Nephron progenitor cell (in vitro differentiated cells): ENCODE data around the gene PLSCR1.

ENCODE experiments used
- DNase-seq: peaks from one replicate; pipeline ENCODE4 v3.0.0; 2021
- H3K27ac Mint-ChIP-seq: 2 replicates; pipeline ENCODE4 v1.8.0; 2021; ENCODE audit warnings: mild to moderate bottlenecking, moderate library complexity, mixed read lengths
- H3K27me3 Mint-ChIP-seq: 2 replicates; pipeline ENCODE4 v1.8.0; 2021; ENCODE audit warnings: mild to moderate bottlenecking, low read depth, mixed read lengths; ENCODE audit not compliant: poor library complexity
- H3K36me3 Mint-ChIP-seq: 2 replicates; pipeline ENCODE4 v1.8.0; 2021; ENCODE audit warnings: low read depth, mixed read lengths
- H3K4me1 Mint-ChIP-seq: 2 replicates; pipeline ENCODE4 v1.8.0; 2021; ENCODE audit warnings: mixed read lengths
- H3K4me3 Mint-ChIP-seq: 2 replicates; pipeline ENCODE4 v1.8.0; 2021; ENCODE audit warnings: mild to moderate bottlenecking, moderate library complexity, mixed read lengths
- H3K9me3 Mint-ChIP-seq: 2 replicates; pipeline ENCODE4 v1.8.0; 2021; ENCODE audit warnings: mild to moderate bottlenecking, moderate library complexity, mixed read lengths
- TF ChIP-seq, protein P1 (sequence below): fragments of 200-600 bp; sonication (generic); IDR thresholded peaks from 2 replicates; pipeline ENCODE4 v1.5.0; 2021; ENCODE audit warnings: antibody characterized with exemption

Gene PLSCR1

DNA sequence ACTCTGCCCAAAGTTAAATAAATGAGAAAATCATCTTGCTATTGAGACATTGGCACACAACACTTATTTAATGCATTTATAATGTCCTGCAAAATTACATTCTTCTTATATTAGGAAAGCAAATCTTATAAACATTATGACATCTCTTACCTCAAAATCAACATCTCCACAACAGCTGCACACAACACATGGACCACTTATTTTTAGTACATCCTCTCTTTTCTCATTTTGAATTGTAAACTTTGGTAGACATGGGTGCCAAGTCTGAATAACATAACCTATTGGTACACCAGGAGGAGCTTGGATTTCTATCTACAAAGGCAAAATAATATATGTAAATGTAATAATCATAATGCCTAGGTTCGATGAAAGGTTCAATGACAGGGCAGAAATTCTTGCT lies 23.0 kb downstream of the PLSCR1 start:
- H3K36me3 Mint-ChIP-seq = peaks cover 6% of the 10 kb centered on the region
- DNase-seq = no peak
- TF ChIP-seq, protein P1, sequence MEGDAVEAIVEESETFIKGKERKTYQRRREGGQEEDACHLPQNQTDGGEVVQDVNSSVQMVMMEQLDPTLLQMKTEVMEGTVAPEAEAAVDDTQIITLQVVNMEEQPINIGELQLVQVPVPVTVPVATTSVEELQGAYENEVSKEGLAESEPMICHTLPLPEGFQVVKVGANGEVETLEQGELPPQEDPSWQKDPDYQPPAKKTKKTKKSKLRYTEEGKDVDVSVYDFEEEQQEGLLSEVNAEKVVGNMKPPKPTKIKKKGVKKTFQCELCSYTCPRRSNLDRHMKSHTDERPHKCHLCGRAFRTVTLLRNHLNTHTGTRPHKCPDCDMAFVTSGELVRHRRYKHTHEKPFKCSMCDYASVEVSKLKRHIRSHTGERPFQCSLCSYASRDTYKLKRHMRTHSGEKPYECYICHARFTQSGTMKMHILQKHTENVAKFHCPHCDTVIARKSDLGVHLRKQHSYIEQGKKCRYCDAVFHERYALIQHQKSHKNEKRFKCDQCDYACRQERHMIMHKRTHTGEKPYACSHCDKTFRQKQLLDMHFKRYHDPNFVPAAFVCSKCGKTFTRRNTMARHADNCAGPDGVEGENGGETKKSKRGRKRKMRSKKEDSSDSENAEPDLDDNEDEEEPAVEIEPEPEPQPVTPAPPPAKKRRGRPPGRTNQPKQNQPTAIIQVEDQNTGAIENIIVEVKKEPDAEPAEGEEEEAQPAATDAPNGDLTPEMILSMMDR = no peak
- H3K9me3 Mint-ChIP-seq = no peaks in the 10 kb centered on the region
- H3K27me3 Mint-ChIP-seq = no peaks in the 10 kb centered on the region
- H3K4me1 Mint-ChIP-seq = peaks cover 25% of the 10 kb centered on the region
- H3K27ac Mint-ChIP-seq = no peak overlapping the region
- H3K4me3 Mint-ChIP-seq = no peak overlapping the region

DNA sequence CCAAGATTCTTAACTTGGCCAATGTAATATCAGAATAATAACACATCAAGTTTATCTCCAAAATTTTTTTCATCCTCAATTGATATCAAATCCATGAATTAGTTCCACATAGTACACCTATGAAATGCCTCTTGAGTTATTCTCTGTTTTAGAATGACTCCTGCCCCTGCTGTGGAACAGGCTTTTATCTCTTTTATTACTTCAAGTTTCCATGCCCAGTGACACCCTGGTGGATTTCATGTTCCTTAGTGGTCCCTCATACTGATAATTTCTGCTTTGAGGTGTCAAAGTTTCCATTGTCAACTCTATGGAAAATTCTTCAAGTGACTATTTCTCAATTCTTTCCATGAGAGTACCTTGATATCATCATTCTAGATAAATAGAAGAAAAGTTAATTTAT lies 24.6 kb downstream of the PLSCR1 start:
- Mint-ChIP-seq H3K4me1 (peaks cover 20% of the 10 kb centered on the region), H3K27me3 (no peaks in the 10 kb centered on the region), H3K27ac (no peak overlapping the region), H3K9me3 (no peaks in the 10 kb centered on the region), H3K4me3 (no peak overlapping the region), H3K36me3 (peaks cover 5% of the 10 kb centered on the region)
- TF ChIP-seq, protein P1 = no peak
- DNase-seq = no peak

DNA sequence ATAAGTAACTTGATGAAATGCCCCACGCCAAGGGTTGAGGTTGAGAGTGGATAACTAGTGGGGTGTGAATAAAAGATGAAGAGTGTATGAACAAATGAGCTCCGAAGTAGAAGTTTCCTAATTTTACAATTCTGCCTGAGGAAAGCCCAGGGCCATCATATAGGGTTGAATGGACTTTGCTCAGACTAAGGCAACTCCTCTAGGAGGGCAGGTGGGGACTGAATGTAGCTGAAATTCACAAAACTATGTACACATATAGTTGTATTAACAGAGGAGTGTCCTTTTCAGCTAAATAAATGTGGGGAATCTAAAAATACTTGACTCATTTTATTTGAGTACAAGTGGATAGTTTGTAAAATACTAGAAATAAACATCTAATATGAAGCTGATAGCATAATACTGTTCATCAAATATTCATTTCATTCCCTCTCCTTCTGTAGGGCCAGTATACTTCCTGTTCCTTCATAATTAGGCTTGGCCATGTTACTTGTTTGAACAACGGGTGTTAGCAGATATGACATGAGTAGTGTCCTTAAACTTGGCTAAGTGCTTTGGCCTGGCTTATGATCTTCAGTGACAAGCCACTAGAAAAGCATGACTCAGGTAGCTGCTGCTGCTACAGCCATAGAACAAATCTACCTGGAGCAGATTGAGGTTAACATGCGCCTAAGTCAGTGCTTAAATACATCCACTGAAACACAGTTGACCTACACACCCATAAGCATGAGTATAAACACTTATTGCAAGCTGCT lies 26.5 kb downstream of the PLSCR1 start:
- no peak overlapping the region for H3K27ac Mint-ChIP-seq
- no peaks in the 10 kb centered on the region for H3K27me3 Mint-ChIP-seq
- H3K4me1 Mint-ChIP-seq = peaks cover 20% of the 10 kb centered on the region
- peaks cover 4% of the 10 kb centered on the region for H3K36me3 Mint-ChIP-seq
- no peaks in the 10 kb centered on the region for H3K9me3 Mint-ChIP-seq
- no peak for DNase-seq
- no peak overlapping the region for H3K4me3 Mint-ChIP-seq
- TF ChIP-seq, protein P1 = no peak

DNA sequence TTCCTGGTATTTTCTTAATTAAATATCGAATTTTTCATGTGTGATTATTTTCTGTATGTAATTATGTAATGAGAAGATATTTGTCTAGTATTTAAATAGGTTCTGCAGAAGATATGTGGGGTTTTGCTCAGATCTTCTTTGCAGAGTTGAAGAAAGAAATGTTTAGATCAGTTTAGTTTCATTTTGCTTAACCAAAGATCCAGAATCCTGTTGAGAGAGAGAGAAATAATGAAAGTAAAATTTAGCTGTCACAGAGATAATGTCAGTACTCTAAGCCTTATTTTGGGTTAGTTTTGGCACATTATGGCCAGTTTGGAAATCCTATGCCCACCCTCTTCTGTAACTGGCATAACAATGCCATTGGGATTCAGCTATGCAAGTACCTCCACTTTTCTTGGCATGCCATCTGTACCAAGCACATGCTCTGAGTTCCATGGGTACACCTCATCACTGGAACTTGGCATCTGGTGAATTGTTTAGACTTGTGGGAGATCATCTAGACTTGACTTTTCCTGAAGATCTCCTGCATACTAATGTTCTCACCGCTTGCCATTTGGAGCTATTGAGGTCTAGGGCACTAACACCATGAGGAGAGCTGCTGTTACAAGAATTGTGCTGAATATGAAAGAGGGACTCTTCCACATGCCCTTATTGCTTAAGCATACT lies 30.9 kb downstream of the PLSCR1 start:
- Mint-ChIP-seq H3K4me1 (peaks cover 18% of the 10 kb centered on the region), H3K27me3 (no peaks in the 10 kb centered on the region), H3K4me3 (no peak overlapping the region), H3K36me3 (peaks cover 4% of the 10 kb centered on the region), H3K9me3 (no peaks in the 10 kb centered on the region), H3K27ac (no peak overlapping the region)
- DNase-seq = no peak
- TF ChIP-seq, protein P1 = no peak

DNA sequence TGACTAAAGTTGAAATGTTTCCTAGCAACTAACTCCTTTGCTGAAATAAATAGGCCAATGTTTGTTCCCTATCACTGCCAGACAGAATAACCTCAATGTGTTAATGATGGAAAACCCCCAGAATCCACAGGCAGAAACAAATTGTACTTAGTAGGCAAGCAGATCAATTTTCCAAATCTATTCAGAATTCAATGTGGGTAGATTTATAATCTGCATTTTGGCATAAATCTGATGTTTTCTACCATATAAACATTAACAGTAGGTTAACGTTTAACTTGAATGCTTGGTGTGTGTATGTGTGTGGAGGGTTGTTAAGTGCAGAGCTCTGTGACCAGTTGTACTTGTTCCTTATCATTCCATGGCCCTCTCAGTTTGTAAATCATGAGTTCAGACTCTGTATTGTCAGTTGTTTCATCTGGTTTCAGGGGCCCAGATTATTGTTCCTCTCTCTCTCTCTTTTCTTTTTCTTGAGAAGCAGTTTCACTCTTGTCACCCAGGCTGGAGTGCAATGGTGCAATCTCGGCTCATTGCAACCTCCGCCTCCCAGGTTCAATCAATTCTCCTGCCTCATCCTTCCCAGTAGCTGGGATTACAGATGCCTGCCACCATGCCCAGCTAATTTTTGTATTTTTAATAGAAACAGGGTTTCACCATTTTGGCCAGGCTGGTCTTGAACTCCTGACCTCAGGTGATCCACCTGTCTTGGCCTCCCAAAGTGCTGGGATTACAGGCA lies 32.8 kb downstream of the PLSCR1 start:
- H3K4me3 Mint-ChIP-seq = no peak overlapping the region
- H3K9me3 Mint-ChIP-seq = no peaks in the 10 kb centered on the region
- no peaks in the 10 kb centered on the region for H3K27me3 Mint-ChIP-seq
- DNase-seq = no peak
- H3K36me3 Mint-ChIP-seq = peaks cover 4% of the 10 kb centered on the region
- no peak overlapping the region for H3K27ac Mint-ChIP-seq
- TF ChIP-seq, protein P1 = no peak
- H3K4me1 Mint-ChIP-seq = peaks cover 18% of the 10 kb centered on the region
